Endothelial cell (in vitro differentiated cells): ENCODE data around the gene GRAMD1B. TPM values are rescaled to one million over a fixed set of nuclear protein-coding genes. Genes with fewer than 3 reads are reported as not detected.

Source experiments
- DNase-seq: peaks from one replicate; pipeline ENCODE4 v3.0.0; 2021; ENCODE audit warnings: low spot score
- H3K27ac Mint-ChIP-seq: one replicate; pipeline ENCODE4 v1.8.0; 2021; ENCODE audit warnings: mixed read lengths, inconsistent platforms; ENCODE audit not compliant: unreplicated experiment
- H3K27me3 Mint-ChIP-seq: one replicate; pipeline ENCODE4 v1.8.0; 2021; ENCODE audit warnings: mild to moderate bottlenecking, moderate library complexity, mixed read lengths, inconsistent platforms; ENCODE audit not compliant: unreplicated experiment
- H3K36me3 Mint-ChIP-seq: one replicate; pipeline ENCODE4 v1.8.0; 2021; ENCODE audit warnings: mild to moderate bottlenecking, low read depth, mixed read lengths, inconsistent platforms; ENCODE audit not compliant: unreplicated experiment
- H3K4me1 Mint-ChIP-seq: one replicate; pipeline ENCODE4 v1.8.0; 2021; ENCODE audit warnings: mild to moderate bottlenecking, mixed read lengths, inconsistent platforms; ENCODE audit not compliant: unreplicated experiment
- H3K4me3 Mint-ChIP-seq: one replicate; pipeline ENCODE4 v1.8.0; 2021; ENCODE audit warnings: mild to moderate bottlenecking, mixed read lengths, inconsistent platforms; ENCODE audit not compliant: unreplicated experiment
- H3K9me3 Mint-ChIP-seq: one replicate; pipeline ENCODE4 v1.8.0; 2021; ENCODE audit warnings: mixed read lengths, inconsistent platforms; ENCODE audit not compliant: unreplicated experiment
- total RNA-seq: library from RNA; stranded (reverse); fragmentation: NEBNext Ultra II Directional; extraction: Animal tissue kit (Norgen Biotek cat#: 25700); gene quantifications from one replicate; pipeline ENCODE4 v1.2.1, GENCODE V29; 2021; ENCODE audit not compliant: unreplicated experiment
- TF ChIP-seq, protein P1 (sequence below): fragments of 200-600 bp; sonication (generic); IDR thresholded peaks from one replicate; pipeline ENCODE4 v1.5.0; 2021; ENCODE audit warnings: antibody characterized with exemption; ENCODE audit not compliant: unreplicated experiment

GRAMD1B gene
- total RNA-seq, 1 donor from 2014 or later = 49.6 TPM

DNA sequence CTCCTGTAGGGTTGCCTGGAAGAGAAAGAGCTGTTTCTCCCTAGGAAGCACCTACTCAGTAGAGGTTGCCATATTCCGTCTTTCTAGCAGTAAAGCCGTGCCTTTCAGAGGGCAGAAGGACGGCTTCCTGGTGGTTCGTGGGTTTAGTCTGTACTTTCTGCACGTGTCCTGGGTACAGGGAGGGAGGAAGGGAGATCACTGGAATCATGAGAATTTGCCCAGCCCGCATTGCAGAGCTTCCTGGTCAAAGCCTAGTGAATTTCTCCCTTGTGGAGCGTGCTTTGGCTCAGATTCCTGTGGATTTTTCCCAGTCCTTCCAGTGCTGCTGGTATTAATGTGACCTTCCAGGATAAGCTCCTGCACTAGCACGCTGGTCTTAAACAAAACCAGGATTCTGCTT lies 44.9 kb downstream of the GRAMD1B start:
- no peak for DNase-seq
- Mint-ChIP-seq H3K36me3 (peaks cover 6% of the 10 kb centered on the region), H3K27ac (no peak overlapping the region), H3K4me3 (no peak overlapping the region), H3K4me1 (peaks cover 41% of the 10 kb centered on the region), H3K9me3 (no peaks in the 10 kb centered on the region), H3K27me3 (peaks cover 4% of the 10 kb centered on the region)
- TF ChIP-seq, protein P1, sequence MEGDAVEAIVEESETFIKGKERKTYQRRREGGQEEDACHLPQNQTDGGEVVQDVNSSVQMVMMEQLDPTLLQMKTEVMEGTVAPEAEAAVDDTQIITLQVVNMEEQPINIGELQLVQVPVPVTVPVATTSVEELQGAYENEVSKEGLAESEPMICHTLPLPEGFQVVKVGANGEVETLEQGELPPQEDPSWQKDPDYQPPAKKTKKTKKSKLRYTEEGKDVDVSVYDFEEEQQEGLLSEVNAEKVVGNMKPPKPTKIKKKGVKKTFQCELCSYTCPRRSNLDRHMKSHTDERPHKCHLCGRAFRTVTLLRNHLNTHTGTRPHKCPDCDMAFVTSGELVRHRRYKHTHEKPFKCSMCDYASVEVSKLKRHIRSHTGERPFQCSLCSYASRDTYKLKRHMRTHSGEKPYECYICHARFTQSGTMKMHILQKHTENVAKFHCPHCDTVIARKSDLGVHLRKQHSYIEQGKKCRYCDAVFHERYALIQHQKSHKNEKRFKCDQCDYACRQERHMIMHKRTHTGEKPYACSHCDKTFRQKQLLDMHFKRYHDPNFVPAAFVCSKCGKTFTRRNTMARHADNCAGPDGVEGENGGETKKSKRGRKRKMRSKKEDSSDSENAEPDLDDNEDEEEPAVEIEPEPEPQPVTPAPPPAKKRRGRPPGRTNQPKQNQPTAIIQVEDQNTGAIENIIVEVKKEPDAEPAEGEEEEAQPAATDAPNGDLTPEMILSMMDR = no peak

DNA sequence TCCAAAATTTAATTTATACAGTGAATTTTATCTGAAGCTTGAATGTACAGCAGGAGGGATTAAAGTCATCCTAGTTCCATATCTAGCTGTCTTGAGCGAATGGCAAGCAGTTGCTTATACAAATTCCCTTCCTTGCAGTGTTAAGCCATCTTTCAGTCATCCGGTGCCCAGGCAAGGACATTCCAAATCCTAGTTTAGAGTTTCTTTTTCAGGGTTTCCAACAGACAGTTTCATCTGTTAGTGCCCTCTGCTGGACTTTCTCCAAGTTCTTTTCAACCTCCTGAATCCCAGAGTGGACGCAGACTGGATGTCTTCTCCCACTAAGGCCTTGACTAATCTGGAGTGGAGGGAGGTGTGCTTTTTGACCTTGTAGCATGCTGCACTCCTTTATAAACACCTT lies 45.4 kb downstream of the GRAMD1B start:
- TF ChIP-seq, protein P1 = no peak
- Mint-ChIP-seq H3K27ac (peak overlapping the region; percentile 13), H3K36me3 (peaks cover 6% of the 10 kb centered on the region), H3K4me1 (peaks cover 41% of the 10 kb centered on the region), H3K27me3 (peaks cover 4% of the 10 kb centered on the region), H3K9me3 (no peaks in the 10 kb centered on the region), H3K4me3 (no peak overlapping the region)
- peak; percentile 18 for DNase-seq

DNA sequence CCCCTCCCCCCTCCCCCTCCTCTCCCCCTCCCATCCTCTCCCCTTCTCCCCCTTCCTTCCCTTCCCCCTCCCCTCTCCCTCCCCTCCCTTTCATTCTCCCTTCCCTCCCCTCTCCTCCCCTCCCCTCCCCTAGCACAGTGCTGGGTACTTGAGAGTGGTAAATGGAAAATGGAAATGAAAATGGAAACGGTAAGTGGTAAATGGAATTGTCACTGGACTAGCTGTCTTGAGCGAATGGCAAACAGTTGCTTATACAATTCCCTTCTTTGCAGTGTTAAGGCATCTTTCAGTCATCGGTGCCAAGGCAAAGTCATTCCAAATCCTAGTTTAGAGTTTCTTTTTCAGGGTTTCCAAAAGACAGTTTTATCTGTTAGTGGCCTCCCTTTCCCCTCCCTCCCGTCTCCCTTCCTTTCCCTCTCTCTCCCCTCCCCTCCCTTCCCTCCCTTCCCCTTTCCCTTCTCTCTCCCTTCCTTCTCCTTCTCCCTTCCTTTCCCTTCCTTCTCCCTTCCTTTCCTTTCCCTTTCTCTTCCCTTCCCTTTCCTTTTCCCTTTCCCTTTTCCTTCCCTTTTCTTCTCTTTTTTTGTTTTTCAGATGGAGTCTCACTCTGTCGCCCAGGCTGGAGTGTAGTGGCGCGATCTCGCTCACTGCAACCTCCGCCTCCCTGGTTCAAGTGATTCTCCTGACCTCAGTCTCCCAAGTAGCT lies 47.3 kb downstream of the GRAMD1B start:
- TF ChIP-seq, protein P1 = no peak
- DNase-seq = no peak
- no peak overlapping the region for H3K27ac Mint-ChIP-seq
- H3K4me3 Mint-ChIP-seq = no peak overlapping the region
- H3K36me3 Mint-ChIP-seq = peaks cover 13% of the 10 kb centered on the region
- H3K9me3 Mint-ChIP-seq = no peaks in the 10 kb centered on the region
- H3K4me1 Mint-ChIP-seq = peaks cover 43% of the 10 kb centered on the region
- peaks cover 1% of the 10 kb centered on the region for H3K27me3 Mint-ChIP-seq

DNA sequence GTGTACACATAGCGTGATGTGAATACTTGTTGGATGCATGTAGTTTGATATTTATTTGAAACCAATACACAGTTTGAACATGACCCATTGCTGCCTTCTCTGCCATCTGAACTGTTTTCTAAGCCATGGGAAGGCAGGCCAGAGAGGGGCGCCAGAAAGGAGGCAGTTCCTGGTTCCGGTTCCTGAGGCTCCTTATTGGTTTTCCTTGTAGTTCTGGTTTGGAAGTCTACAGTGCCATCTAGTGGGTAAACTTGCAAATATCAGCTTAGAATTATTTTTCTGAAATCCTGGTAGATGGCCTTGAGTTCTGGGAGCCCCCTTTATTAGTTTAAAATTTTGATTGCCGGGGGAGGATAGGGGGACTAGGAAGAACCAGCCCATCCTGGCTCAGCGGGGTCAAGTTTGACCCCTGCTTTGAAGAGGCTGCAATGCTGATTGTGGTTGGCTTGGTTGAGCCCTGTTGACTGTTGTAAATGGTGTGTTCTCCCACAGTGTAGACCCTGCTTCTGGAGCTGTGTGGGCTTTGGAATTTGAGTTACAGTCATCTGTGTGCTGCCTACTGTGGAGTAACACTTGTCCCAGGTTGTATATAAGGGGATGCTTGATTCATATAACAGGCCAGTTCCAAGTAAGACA lies 48.4 kb downstream of the GRAMD1B start:
- Mint-ChIP-seq H3K4me3 (peak overlapping the region; percentile 66), H3K9me3 (no peaks in the 10 kb centered on the region), H3K36me3 (peaks cover 13% of the 10 kb centered on the region), H3K4me1 (peaks cover 43% of the 10 kb centered on the region), H3K27me3 (no peaks in the 10 kb centered on the region), H3K27ac (peak overlapping the region; percentile 86)
- DNase-seq = peak; percentile 57
- TF ChIP-seq, protein P1 = peak; percentile 87
